Lung (tissue), 12 donors: Measurements from ENCODE around the gene RXYLT1. TPM values are rescaled to one million over a fixed set of nuclear protein-coding genes. Genes with fewer than 3 reads are reported as not detected.
A peak's percentile ranks its signal among the peaks of the same experiment; 100 is the strongest.

ENCODE experiments used
- ATAC-seq: fragments of 200-7000 bp; cut with Tn5 transposase; one replicate; pipeline ENCODE4 v1.9.1; 2020; ENCODE audit warnings: moderate number of reproducible peaks; ENCODE audit not compliant: insufficient read depth, low FRiP score
- DNase-seq, 3 donors: peaks; one replicate each; pipeline ENCODE4 v3.0.0-alpha.2; 2013 to 2017
- H3K27ac ChIP-seq, 2 donors: one replicate each; pipeline ENCODE4 v1.5.1; 2013; ENCODE audit warnings: mild to moderate bottlenecking in 2 of 2, moderate library complexity in 2 of 2, control low read depth in 1 of 2, inconsistent platforms in 1 of 2, low read depth in 1 of 2, low read length in 1 of 2
- H3K27me3 ChIP-seq, 3 donors: one replicate each; pipeline ENCODE4 v1.5.1; 2013; ENCODE audit warnings: low read length in 2 of 3; ENCODE audit not compliant: control insufficient read depth in 3 of 3, insufficient read depth in 3 of 3
- H3K36me3 ChIP-seq, 4 donors: one replicate each; pipeline ENCODE4 v1.5.1; 2013; ENCODE audit warnings: low read length in 4 of 4, mild to moderate bottlenecking in 1 of 4, moderate library complexity in 1 of 4; ENCODE audit not compliant: control insufficient read depth in 4 of 4, insufficient read depth in 4 of 4
- H3K4me1 ChIP-seq, 5 donors: one replicate each; pipeline ENCODE4 v1.5.1; 2013; ENCODE audit warnings: low read length in 5 of 5, mild to moderate bottlenecking in 2 of 5, moderate library complexity in 1 of 5; ENCODE audit not compliant: control insufficient read depth in 5 of 5, insufficient read depth in 5 of 5
- H3K4me3 ChIP-seq: one replicate; pipeline ENCODE4 v1.5.1; 2013; ENCODE audit warnings: mild to moderate bottlenecking, control low read depth, moderate library complexity
- H3K9ac ChIP-seq, 2 donors: one replicate each; pipeline ENCODE4 v1.5.1; 2013; ENCODE audit warnings: low read length in 2 of 2, control low read depth in 1 of 2; ENCODE audit not compliant: insufficient read depth in 1 of 2
- H3K9me3 ChIP-seq, 4 donors: one replicate each; pipeline ENCODE4 v1.5.1; 2013; ENCODE audit warnings: low read length in 3 of 4, mild to moderate bottlenecking in 1 of 4, moderate library complexity in 1 of 4; ENCODE audit not compliant: control insufficient read depth in 4 of 4, insufficient read depth in 3 of 4
- WGBS, 2 donors: extraction: QIAGEN DNeasy Blood & Tissue Kit; methylation state at CpG; one replicate each; pipeline ENCODE4 v1.1.7; 2013; 5-methylcytosine and 5-hydroxymethylcytosine counted together
- polyA plus RNA-seq, 2 donors: library from polyadenylated mRNA; stranded (reverse); fragments of 200-250 nt; gene quantifications; one replicate each; pipeline ENCODE4 v1.2.1, GENCODE V29; 2013
- total RNA-seq, 2 donors: library from RNA; depleted of rRNA in 1 of 2; stranded (reverse); fragments of >200 nt in 1 of 2; gene quantifications; one replicate each; pipeline ENCODE4 v1.2.1, GENCODE V29; 2014 to 2021
- TF ChIP-seq, protein P1 (sequence below): IDR thresholded peaks from 2 replicates; pipeline ENCODE4 v1.5.1; 2012; ENCODE audit warnings: mild to moderate bottlenecking; ENCODE audit errors: control extremely low read depth, extremely low read depth
- donor health status: control.
- donor health status: control.
- donor health status: Bipolar disorder and iron deficiency.
- donor health status: healthy.
- donor health status: DM: yes; HTN: yes; CAD: no.

Gene RXYLT1
- total and polyA plus RNA-seq, 4 donors = 8.0 to 14.9 (median 12.4) TPM

DNA sequence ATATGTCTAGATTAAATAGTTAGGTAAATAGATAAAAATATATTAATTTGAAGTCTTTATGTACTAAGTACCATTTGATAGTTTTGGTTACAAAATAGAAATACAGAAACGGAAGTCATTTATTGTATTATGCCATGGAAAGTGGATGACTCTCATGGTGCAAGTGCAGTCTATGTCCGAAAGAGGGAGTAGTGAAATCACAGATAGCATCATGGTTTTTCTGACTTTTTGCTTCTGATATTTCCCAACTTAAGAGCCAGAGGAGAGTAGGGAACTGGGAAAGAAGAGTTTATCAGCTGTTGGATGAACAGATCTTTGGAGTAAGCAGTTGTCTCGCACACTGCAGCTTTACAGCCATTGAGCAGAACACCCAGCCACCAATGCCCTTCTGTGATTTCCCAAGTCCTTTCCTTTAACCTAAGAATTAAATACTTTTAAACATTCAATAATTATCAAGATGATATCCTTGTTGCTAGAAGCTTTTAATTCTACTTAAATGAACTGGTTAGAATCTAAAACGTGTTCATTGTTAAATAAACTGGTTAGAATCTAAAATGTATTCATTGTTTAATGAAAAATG lies 46.4 kb downstream of the RXYLT1 start:
- no peaks in the 10 kb centered on the region for H3K36me3 ChIP-seq
- peaks cover 0 to 2% (median 0%) of the 10 kb centered on the region in 3 donors for H3K27me3 ChIP-seq
- H3K9ac ChIP-seq = no peak overlapping the region
- H3K4me1 ChIP-seq = peaks cover 0 to 6% (median 0%) of the 10 kb centered on the region in 5 donors
- 24 to 40% methylated on average over 4 of the region's 4 CpGs for WGBS, 2 donors
- H3K9me3 ChIP-seq = peaks cover 0 to 5% (median 0%) of the 10 kb centered on the region in 4 donors
- DNase-seq = peak in 2 of 3 donors; percentile 77 to 98
- TF ChIP-seq, protein P1, sequence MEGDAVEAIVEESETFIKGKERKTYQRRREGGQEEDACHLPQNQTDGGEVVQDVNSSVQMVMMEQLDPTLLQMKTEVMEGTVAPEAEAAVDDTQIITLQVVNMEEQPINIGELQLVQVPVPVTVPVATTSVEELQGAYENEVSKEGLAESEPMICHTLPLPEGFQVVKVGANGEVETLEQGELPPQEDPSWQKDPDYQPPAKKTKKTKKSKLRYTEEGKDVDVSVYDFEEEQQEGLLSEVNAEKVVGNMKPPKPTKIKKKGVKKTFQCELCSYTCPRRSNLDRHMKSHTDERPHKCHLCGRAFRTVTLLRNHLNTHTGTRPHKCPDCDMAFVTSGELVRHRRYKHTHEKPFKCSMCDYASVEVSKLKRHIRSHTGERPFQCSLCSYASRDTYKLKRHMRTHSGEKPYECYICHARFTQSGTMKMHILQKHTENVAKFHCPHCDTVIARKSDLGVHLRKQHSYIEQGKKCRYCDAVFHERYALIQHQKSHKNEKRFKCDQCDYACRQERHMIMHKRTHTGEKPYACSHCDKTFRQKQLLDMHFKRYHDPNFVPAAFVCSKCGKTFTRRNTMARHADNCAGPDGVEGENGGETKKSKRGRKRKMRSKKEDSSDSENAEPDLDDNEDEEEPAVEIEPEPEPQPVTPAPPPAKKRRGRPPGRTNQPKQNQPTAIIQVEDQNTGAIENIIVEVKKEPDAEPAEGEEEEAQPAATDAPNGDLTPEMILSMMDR = peak; percentile 48
- no peak overlapping the region for H3K4me3 ChIP-seq
- H3K27ac ChIP-seq = no peak overlapping the region
- ATAC-seq = peak; percentile 72

- no peak for ATAC-seq
- Histone ChIP-seq H3K4me3 (no peak overlapping the region), H3K36me3 (no peaks in the 10 kb centered on the region), H3K27ac (no peak overlapping the region), H3K9ac (no peak overlapping the region), H3K9me3 (peaks cover 0 to 5% (median 0%) of the 10 kb centered on the region in 4 donors), H3K27me3 (no peaks in the 10 kb centered on the region), H3K4me1 (peaks cover 0 to 6% (median 0%) of the 10 kb centered on the region in 5 donors)
- TF ChIP-seq, protein P1 = no peak
- no peak for DNase-seq
- 93 to 94% methylated on average over 2 of the region's 2 CpGs for WGBS, 2 donors
These were observed 49.2 kb downstream of the RXYLT1 start for GRCh38 chr12:63828867-63829266.

DNA sequence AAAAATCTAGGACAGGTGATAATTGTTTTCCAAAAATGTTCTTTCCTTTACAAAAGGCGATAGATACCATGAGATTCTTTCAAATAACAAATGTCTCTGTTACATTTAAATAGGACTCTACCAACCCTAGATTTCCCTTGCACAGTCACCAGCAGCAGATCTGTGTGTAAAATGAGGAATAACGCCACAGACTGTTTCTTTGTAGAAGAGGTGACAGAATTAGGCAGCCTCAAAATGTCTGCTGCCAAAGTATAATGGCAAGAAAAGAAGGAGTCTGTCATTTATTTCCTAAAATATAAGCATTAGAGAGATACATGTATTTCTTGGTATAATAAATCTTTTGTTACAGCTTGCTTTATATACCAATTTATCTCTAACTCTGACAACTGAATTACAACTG lies 56.3 kb downstream of the RXYLT1 start:
- no peaks in the 10 kb centered on the region for H3K9me3 ChIP-seq
- no peak for DNase-seq
- H3K4me3 ChIP-seq = no peak overlapping the region
- no peak overlapping the region for H3K9ac ChIP-seq
- H3K36me3 ChIP-seq = no peaks in the 10 kb centered on the region
- TF ChIP-seq, protein P1 = no peak
- H3K4me1 ChIP-seq = no peaks in the 10 kb centered on the region
- no peak for ATAC-seq
- 79 to 90% methylated on average over 2 of the region's 2 CpGs for WGBS, 2 donors
- no peaks in the 10 kb centered on the region for H3K27me3 ChIP-seq
- H3K27ac ChIP-seq = no peak overlapping the region

DNA sequence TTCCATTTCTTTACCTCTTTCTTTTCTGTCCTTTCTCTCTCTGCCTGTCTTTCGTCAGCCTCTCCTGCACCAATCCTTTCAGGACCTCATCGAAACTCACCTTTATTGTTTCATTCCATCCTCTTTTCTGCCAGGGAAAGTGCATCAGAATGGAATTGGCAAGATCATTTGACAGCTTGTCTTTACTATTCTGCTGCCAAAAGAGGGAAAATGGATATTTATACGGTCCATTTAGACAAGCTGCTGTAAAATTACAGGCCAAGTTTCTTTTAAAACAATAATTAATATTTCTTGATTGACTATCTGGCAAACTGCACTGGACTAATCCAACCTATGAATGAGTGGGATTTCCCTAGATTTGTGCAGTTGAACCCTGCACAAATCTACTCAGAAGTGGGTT lies 57.2 kb downstream of the RXYLT1 start:
- no peak overlapping the region for H3K4me3 ChIP-seq
- no peak for DNase-seq
- no peak overlapping the region for H3K9ac ChIP-seq
- 85 to 87% methylated on average over 3 of the region's 3 CpGs for WGBS, 2 donors
- TF ChIP-seq, protein P1 = no peak
- no peaks in the 10 kb centered on the region for H3K36me3 ChIP-seq
- no peak for ATAC-seq
- no peaks in the 10 kb centered on the region for H3K27me3 ChIP-seq
- no peaks in the 10 kb centered on the region for H3K4me1 ChIP-seq
- no peaks in the 10 kb centered on the region for H3K9me3 ChIP-seq
- H3K27ac ChIP-seq = no peak overlapping the region
